ENCODE data around the gene MTCP1. TPM values are rescaled to one million over a fixed set of nuclear protein-coding genes. Genes with fewer than 3 reads are reported as not detected.

Gene MTCP1
- total RNA-seq, 6 experiments from 2014 or later: 12.4 to 15.8 (median 14.3) TPM

GRCh38 chrX:155053656-155054055 lies 17.3 kb downstream of the MTCP1 start:
- 0 out of 2 replicates have a peak, but pooled peaks cover 5% of the 10 kb centered on the region for H3K36me3 Mint-ChIP-seq (ENCODE audit: low read depth)
- no peak overlapping the region for H3K4me3 Mint-ChIP-seq
- no peaks in the 10 kb centered on the region; the same call in 1 of the 2 replicates for H3K27me3 Mint-ChIP-seq (ENCODE audit: insufficient read depth)
- H3K9me3 Mint-ChIP-seq: no peaks in the 10 kb centered on the region
- peaks cover 10% of the 10 kb centered on the region; the same call in 1 of the 2 replicates for H3K4me1 Mint-ChIP-seq (ENCODE audit: low read depth)
- TF ChIP-seq, protein P1, sequence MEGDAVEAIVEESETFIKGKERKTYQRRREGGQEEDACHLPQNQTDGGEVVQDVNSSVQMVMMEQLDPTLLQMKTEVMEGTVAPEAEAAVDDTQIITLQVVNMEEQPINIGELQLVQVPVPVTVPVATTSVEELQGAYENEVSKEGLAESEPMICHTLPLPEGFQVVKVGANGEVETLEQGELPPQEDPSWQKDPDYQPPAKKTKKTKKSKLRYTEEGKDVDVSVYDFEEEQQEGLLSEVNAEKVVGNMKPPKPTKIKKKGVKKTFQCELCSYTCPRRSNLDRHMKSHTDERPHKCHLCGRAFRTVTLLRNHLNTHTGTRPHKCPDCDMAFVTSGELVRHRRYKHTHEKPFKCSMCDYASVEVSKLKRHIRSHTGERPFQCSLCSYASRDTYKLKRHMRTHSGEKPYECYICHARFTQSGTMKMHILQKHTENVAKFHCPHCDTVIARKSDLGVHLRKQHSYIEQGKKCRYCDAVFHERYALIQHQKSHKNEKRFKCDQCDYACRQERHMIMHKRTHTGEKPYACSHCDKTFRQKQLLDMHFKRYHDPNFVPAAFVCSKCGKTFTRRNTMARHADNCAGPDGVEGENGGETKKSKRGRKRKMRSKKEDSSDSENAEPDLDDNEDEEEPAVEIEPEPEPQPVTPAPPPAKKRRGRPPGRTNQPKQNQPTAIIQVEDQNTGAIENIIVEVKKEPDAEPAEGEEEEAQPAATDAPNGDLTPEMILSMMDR (IDR thresholded peaks at IDR 0.05): no peak
- DNase-seq: no peak
- H3K27ac Mint-ChIP-seq: no peak overlapping the region

DNA sequence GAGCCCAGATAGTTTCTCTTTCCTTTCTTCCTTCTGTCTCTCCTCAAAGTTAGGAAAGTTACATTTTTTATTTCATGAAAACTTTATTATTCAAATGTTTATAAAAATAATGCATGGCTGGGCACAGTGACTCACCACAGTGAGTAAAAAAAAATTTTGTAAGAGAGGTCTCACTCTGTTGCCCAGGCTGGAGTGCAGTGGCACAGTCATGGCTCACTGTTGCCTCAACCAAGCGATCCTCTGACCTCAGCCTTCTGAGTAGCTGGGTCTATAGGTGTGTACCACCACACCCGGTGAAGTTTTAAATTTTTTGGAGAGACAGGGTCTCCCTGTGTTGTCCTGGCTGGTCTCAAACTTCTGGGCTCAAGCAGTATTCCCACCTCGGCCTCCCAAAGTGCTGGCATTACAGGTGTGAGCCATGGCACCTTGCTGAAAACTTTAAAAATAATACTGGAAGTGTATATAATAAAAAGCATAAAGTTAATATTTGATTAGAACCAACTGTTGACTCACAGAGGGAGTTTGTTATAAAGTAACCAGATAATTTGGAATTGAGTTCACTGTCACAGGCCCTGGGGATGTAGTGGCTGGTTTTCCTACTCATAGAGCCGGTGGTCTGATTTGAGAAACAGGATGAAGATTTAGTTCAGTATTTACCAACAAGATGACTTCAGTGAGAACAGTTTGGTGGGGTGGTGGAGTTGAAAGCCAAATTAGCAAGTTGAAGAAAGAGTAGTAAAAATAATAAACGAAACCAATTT lies 18.0 kb downstream of the MTCP1 start:
- Mint-ChIP-seq H3K4me3 (no peak overlapping the region), H3K27me3 (ENCODE audit: insufficient read depth) (no peaks in the 10 kb centered on the region), H3K9me3 (no peaks in the 10 kb centered on the region), H3K27ac (no peak overlapping the region), H3K4me1 (ENCODE audit: low read depth) (peaks cover 11% of the 10 kb centered on the region; the same call in 1 of the 2 replicates), H3K36me3 (ENCODE audit: low read depth) (0 out of 2 replicates have a peak, but pooled peaks cover 5% of the 10 kb centered on the region)
- TF ChIP-seq, protein P1 (IDR thresholded peaks at IDR 0.05): no peak
- DNase-seq: no peak

GRCh38 chrX:155048977-155049619 lies 21.8 kb downstream of the MTCP1 start:
- Mint-ChIP-seq H3K36me3 (ENCODE audit: low read depth) (0 out of 2 replicates have a peak, but pooled peaks cover 5% of the 10 kb centered on the region), H3K4me3 (no peak overlapping the region), H3K9me3 (no peaks in the 10 kb centered on the region), H3K4me1 (ENCODE audit: low read depth) (0 out of 2 replicates have a peak, but pooled peaks cover 6% of the 10 kb centered on the region), H3K27ac (no peak overlapping the region), H3K27me3 (ENCODE audit: insufficient read depth) (no peaks in the 10 kb centered on the region)
- DNase-seq: peak; percentile 45
- TF ChIP-seq, protein P1 (IDR thresholded peaks at IDR 0.05): peak; percentile 75

DNA sequence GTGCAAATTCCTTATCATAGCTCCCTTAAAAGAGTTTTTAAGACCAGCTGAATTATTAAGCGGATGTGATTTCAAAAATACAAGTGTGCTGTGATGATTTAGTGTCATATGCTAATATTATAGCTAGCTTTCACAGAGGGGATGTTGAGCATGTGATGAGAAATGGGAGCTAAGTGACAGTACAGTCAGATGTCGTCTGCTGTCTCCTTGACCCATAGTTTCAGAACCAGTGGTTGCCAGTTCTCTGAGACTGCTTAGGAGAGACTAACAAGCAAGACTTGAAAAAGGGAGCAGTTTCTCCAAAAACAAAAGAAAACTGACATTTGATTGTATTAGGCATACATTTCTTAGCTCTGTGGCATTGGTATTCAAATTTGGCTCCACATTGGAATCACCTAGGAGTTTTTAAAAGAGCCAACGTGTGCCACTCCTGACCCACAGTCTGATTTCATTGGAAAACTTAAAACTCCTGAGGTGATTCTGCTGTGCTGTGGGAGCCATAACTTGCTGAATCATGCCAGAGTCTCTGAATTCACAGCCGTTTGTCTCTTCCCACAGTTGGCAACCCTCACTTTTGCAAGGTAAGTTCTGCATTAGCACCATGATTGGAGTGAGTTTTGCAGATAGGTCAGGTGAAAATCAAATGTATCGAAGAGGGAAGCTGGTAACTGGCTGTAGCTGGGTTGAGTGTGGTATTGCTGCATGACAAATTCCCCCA lies 24.0 kb downstream of the MTCP1 start:
- no peak overlapping the region for H3K27ac Mint-ChIP-seq

More for the DNA sequence above, 24.0 kb downstream of the MTCP1 start:
- DNase-seq: no peak
- 0 out of 2 replicates have a peak, but pooled peaks cover 5% of the 10 kb centered on the region for H3K36me3 Mint-ChIP-seq (ENCODE audit: low read depth)
- TF ChIP-seq, protein P1 (IDR thresholded peaks at IDR 0.05): no peak
- H3K9me3 Mint-ChIP-seq: no peaks in the 10 kb centered on the region
- 0 out of 2 replicates have a peak, but pooled peaks cover 6% of the 10 kb centered on the region for H3K4me1 Mint-ChIP-seq (ENCODE audit: low read depth)
- no peaks in the 10 kb centered on the region for H3K27me3 Mint-ChIP-seq (ENCODE audit: insufficient read depth)
- H3K4me3 Mint-ChIP-seq: no peak overlapping the region
